ENCODE data around the gene PTGES3.
A peak's percentile ranks its signal among the peaks of the same experiment; 100 is the strongest.

- TF ChIP-seq POLR2A (IDR thresholded peaks at IDR 0.05) (peak; percentile 97 to 99), CTCF (IDR thresholded peaks at IDR 0.05) (peak in 1 of 6 experiments; percentile 4)
Measured at GRCh38 chr12:56645717-56646446, 42.2 kb downstream of the PTGES3 start, which contains the start of gene ATP5F1B.
